Endothelial cell of umbilical vein (primary cell): ENCODE results near the gene ZBTB7B.

ENCODE experiments used
- CTCF ChIP-seq, 2 donors: IDR thresholded peaks; 1 replicate in 1 of 2; 2 replicates in 1 of 2; pipeline ENCODE4 v1.5.1; 2011; ENCODE audit warnings: low read length in 2 of 2, mild to moderate bottlenecking in 2 of 2, moderate library complexity in 2 of 2, control low read depth in 1 of 2, inconsistent platforms in 1 of 2, low read depth in 1 of 2; ENCODE audit not compliant: insufficient read depth in 1 of 2; ENCODE audit errors: extremely low read depth in 1 of 2
- EZH2 ChIP-seq: IDR thresholded peaks from 2 replicates; pipeline ENCODE4 v1.6.1; 2012; ENCODE audit warnings: borderline replicate concordance, low read depth, mild to moderate bottlenecking, moderate library complexity, low read length, inconsistent platforms; ENCODE audit not compliant: severe bottlenecking
- FOS ChIP-seq: IDR thresholded peaks from 2 replicates; pipeline ENCODE4 v1.6.1; 2011; ENCODE audit warnings: mild to moderate bottlenecking, low read length, moderate library complexity, borderline replicate concordance; ENCODE audit not compliant: insufficient read depth
- JUN ChIP-seq: IDR thresholded peaks from 2 replicates; pipeline ENCODE4 v1.6.1; 2011; ENCODE audit warnings: borderline replicate concordance, low read depth; ENCODE audit not compliant: insufficient read length, insufficient read depth
- MAX ChIP-seq: IDR thresholded peaks from 2 replicates; pipeline ENCODE4 v1.6.1; 2011; ENCODE audit not compliant: insufficient read depth, insufficient read length
- MYC ChIP-seq: IDR thresholded peaks from one replicate; pipeline ENCODE4 v1.6.1; 2011; ENCODE audit warnings: mild to moderate bottlenecking, low read depth, low read length
- POLR2A ChIP-seq: IDR thresholded peaks from 2 replicates; pipeline ENCODE4 v1.6.1; 2012; ENCODE audit warnings: low read depth, mild to moderate bottlenecking, control low read depth, low read length
- POLR2AphosphoS5 ChIP-seq: IDR thresholded peaks from 2 replicates; pipeline ENCODE4 v1.6.1; 2012; ENCODE audit warnings: low read depth, mild to moderate bottlenecking, control low read depth, low read length, moderate library complexity; ENCODE audit not compliant: insufficient read depth

GRCh38 chr1:154966111-154966510 lies 36.5 kb upstream of the ZBTB7B start:
- TF ChIP-seq EZH2 (no peak), CTCF (IDR thresholded peaks at IDR 0.05; ENCODE audit: extremely low read depth in 1 of 2, insufficient read depth in 1 of 2, low read depth in 1 of 2, low read length in 2 of 2) (no peak), POLR2A (no peak), POLR2AphosphoS5 (no peak), FOS (no peak), MAX (no peak), JUN (no peak), MYC (no peak)
